ENCODE results near the gene MRGPRF. TPM values are rescaled to one million over a fixed set of nuclear protein-coding genes. Genes with fewer than 3 reads are reported as not detected.
A peak's percentile ranks its signal among the peaks of the same experiment; 100 is the strongest.

The MRGPRF gene
- total RNA-seq, 4 donors from 2014 or later = 4.2 to 21.9 (median 5.2) TPM

- no peak overlapping the region for H3K4me3 ChIP-seq
- H3K4me1 ChIP-seq = no peaks in the 10 kb centered on the region
- no peaks in the 10 kb centered on the region for H3K36me3 ChIP-seq
- H3K27me3 ChIP-seq = no peaks in the 10 kb centered on the region
- H3K9me3 ChIP-seq = no peaks in the 10 kb centered on the region
- no peak overlapping the region for H3K27ac ChIP-seq
- TF ChIP-seq POLR2A (IDR thresholded peaks at IDR 0.05) (no peak), CTCF (IDR thresholded peaks at IDR 0.05) (no peak)
- peak in 1 of 3 donors; percentile 13 for DNase-seq
Measured at GRCh38 chr11:68973219-68973618, 39.8 kb downstream of the MRGPRF start.

GRCh38 chr11:68970921-68971636 is 42.0 kb downstream of the MRGPRF start:
- no peak overlapping the region for H3K27ac ChIP-seq
- H3K4me1 ChIP-seq = no peaks in the 10 kb centered on the region
- no peaks in the 10 kb centered on the region for H3K9me3 ChIP-seq
- no peaks in the 10 kb centered on the region for H3K27me3 ChIP-seq
- TF ChIP-seq POLR2A (IDR thresholded peaks at IDR 0.05) = no peak
- no peak for TF ChIP-seq CTCF (IDR thresholded peaks at IDR 0.05)
- H3K36me3 ChIP-seq = no peaks in the 10 kb centered on the region
- no peak overlapping the region for H3K4me3 ChIP-seq
- DNase-seq = peak in 1 of 3 donors; percentile 10

- no peaks in the 10 kb centered on the region for H3K9me3 ChIP-seq
- TF ChIP-seq CTCF (IDR thresholded peaks at IDR 0.05) (no peak), POLR2A (IDR thresholded peaks at IDR 0.05) (no peak)
- no peak overlapping the region for H3K27ac ChIP-seq
- H3K36me3 ChIP-seq = no peaks in the 10 kb centered on the region
- no peaks in the 10 kb centered on the region for H3K27me3 ChIP-seq
- no peaks in the 10 kb centered on the region for H3K4me1 ChIP-seq
- peak in 1 of 3 donors; percentile 17 for DNase-seq
- no peak overlapping the region for H3K4me3 ChIP-seq
Measured at GRCh38 chr11:68969386-68969785, 43.7 kb downstream of the MRGPRF start.

- Histone ChIP-seq H3K27ac (no peak overlapping the region), H3K36me3 (no peaks in the 10 kb centered on the region), H3K27me3 (no peaks in the 10 kb centered on the region), H3K4me1 (no peaks in the 10 kb centered on the region), H3K9me3 (no peaks in the 10 kb centered on the region), H3K4me3 (no peak overlapping the region)
- peak in 1 of 3 donors; percentile 26 for DNase-seq
- TF ChIP-seq POLR2A (IDR thresholded peaks at IDR 0.05) (no peak), CTCF (IDR thresholded peaks at IDR 0.05) (no peak)
Measured at GRCh38 chr11:68968306-68969250, 44.5 kb downstream of the MRGPRF start.

GRCh38 chr11:68966894-68967780 is 45.9 kb downstream of the MRGPRF start:
- no peak overlapping the region for H3K4me3 ChIP-seq
- no peak for TF ChIP-seq CTCF (IDR thresholded peaks at IDR 0.05)
- TF ChIP-seq POLR2A (IDR thresholded peaks at IDR 0.05) = no peak
- H3K4me1 ChIP-seq = no peaks in the 10 kb centered on the region
- no peak overlapping the region for H3K27ac ChIP-seq
- DNase-seq = peak in 1 of 3 donors; percentile 10
- no peaks in the 10 kb centered on the region for H3K27me3 ChIP-seq
- no peaks in the 10 kb centered on the region for H3K9me3 ChIP-seq
- no peaks in the 10 kb centered on the region for H3K36me3 ChIP-seq

Data from Peyer's patch (tissue), 4 donors.